Measurements from ENCODE around the gene MYH3.

GRCh38 chr17:10585529-10585928 is 71.6 kb downstream of the MYH3 start:
- no peak for TF ChIP-seq POLR2A (IDR thresholded peaks at IDR 0.05; ENCODE audit: low read length)
- TF ChIP-seq GATA1 (IDR thresholded peaks at IDR 0.05; ENCODE audit: low read depth, low read length): no peak

All from erythroblast (primary cell).